HG03442 (cell line): ENCODE data around the gene KIRREL1.

ENCODE experiments used
- ATAC-seq: cut with Tn5 transposase; IDR thresholded peaks from one replicate; pipeline ENCODE4 v1.9.1; 2021; ENCODE audit warnings: mild to moderate bottlenecking, moderate library complexity; ENCODE audit not compliant: unreplicated experiment

The KIRREL1 gene

DNA sequence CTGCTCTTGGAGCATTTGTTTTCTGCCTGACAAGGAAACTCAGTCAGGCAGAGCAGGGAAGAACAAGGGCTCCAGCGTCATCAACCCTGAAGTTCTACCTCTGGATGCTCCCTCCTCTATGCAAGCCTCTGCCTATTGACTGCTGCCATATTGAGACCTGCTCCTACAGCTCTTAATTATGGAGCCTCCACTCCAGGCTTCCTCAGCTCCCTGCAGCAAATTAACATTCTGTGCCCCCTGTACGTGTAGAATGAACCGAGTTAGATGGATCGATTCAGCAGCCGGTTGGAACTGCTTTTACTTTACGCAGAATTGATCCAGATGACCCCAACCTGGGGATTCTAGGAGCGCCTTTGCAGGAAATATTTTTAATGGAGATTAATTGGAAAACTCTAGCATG, 68.7 kb downstream of the KIRREL1 start:
- no peak for ATAC-seq

- ATAC-seq = no peak
These were observed 74.2 kb downstream of the KIRREL1 start for GRCh38 chr1:158067662-158068061.

DNA sequence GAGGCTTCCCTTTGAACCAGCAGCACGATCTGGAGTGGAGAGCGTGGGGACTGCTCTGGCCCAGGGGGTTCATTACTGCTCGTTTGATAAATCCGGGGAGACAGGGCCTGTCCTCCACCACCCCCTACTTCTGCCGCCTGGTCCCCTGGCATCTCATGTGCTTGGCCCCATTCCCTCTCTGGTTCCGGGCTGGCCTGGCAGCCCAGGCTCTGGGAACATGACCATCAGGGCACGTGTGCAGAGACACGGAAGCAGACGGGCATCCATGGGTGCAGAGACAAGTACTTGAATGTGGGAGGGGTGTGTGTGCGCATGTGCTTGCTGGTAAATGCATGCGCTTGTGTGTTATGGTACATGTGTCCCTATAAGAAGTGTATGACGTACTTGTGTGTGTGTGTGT, 75.5 kb downstream of the KIRREL1 start:
- no peak for ATAC-seq

GRCh38 chr1:158071138-158071537, 77.7 kb downstream of the KIRREL1 start:
- no peak for ATAC-seq

DNA sequence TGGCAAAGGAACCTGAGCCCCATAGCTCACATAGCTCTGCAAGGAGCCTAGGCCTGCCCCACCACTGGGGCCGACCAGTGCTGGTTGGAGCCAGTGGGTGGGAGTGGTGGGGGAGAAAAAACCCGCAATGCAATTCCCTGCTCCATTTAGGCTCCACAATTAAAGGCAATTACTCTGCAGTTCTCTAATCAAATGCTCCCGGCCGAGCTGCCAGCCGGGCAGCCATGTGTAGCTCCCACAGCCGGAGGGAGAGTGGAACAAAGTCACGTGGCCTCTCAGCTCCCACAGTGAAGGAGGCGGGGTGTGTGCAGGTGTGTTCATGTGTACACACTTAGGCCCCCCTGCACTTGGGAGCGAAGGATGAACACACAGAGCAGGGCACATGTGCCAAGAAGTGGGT, 81.6 kb downstream of the KIRREL1 start:
- ATAC-seq = no peak

- ATAC-seq = no peak
These were observed 83.0 kb downstream of the KIRREL1 start for GRCh38 chr1:158076441-158076840.

- no peak for ATAC-seq
These were observed 84.2 kb downstream of the KIRREL1 start for GRCh38 chr1:158077411-158078256.

- no peak for ATAC-seq
These were observed 85.2 kb downstream of the KIRREL1 start for GRCh38 chr1:158078569-158079080.

DNA sequence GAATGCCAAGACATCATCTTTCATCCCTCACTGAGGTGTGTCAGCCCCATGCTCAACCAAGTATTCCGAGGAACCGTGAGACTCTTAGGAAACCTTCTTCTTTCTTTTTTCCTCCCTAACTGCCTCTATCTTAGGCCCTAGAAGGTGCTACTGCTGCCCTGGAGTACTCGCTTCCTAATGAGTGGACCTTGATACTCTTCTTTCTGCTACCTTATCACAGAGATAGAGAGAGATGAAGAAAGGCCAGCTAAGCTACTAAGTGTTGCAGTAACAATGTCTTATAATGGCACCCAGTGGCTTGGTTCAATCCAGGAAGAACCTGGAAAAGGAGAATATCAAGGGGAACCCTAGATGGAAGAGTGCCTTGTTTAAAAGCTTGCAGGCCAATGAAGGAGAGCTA, 86.6 kb downstream of the KIRREL1 start:
- ATAC-seq = no peak

GRCh38 chr1:158084336-158084735, 90.9 kb downstream of the KIRREL1 start:
- no peak for ATAC-seq

GRCh38 chr1:158084747-158085146, 91.3 kb downstream of the KIRREL1 start:
- no peak for ATAC-seq

DNA sequence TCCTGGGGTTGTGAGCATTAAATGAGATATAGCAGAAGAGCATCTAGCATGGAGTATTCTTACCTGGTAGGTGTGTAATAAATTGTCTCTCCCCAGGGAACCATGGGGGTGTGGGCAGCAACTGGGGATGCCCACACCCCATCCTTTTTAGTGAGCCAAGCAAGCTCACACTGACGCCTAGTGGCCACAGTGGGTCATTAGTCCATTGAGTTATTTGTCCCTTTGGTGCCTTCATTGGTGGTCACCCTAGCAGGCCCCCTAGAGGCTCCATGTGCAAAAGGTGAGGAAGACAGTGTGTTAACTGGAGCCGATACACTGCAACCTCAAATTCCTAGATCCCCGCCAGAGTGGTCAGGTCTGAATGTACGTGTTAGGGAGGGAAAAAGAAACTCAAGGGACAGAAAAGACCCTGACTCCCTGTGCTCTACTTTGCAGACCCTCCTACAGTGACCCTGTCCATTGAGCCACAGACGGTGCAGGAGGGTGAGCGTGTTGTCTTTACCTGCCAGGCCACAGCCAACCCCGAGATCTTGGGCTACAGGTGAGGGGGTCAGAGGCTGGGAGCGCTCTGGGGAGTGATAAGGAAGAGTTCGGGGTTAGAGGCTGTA, 94.0 kb downstream of the KIRREL1 start:
- ATAC-seq = peak; percentile 79

- ATAC-seq = no peak
These were observed 96.0 kb downstream of the KIRREL1 start for GRCh38 chr1:158089476-158089875.

DNA sequence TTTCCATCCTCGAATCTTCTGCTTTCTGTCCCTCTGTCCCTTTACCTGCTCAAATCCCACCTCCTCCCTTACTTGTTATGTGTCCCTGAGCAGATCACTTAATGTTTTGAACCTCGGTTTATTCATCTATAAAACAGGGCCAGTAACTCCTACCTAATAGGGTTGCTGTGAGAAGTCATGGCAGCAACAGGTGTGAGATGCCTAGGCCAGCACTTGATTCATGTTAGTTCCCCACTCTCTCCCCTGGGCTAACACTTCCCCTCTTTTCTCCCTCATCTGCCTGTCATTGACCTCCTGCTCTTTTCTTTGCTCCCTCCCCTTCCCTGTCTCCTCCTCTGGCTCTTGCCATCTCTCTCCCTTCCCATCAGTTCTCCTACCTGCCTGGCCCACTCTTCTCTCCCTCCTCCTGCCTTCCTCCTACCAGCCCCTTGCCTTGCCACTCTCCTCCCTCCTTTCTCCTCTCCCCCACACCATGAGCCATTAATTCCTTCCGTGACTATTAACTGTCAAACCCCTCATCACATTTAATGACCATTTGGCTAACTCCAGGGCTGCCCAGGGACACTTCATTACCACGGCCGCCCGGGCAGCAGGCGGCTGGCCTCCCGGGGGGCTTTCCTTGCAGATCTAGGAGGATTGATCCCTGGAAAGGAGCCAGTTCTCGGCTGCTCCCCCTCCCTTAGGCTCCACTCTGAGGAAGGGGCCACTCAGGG, 96.6 kb downstream of the KIRREL1 start:
- ATAC-seq = no peak

DNA sequence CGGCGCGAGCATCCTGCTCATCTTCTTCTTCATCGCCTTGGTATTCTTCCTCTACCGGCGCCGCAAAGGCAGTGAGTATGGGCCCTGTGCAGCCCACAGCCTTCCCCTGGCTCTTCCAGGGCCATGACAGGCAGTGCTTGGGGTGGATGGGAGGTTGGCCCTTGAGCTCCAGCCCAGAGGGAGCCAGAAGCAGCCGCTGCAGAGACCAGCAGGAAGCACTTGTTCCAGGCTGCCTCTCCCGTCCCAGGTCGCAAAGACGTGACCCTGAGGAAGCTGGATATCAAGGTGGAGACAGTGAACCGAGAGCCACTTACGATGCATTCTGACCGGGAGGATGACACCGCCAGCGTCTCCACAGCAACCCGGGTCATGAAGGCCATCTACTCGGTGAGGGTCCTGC, 99.9 kb downstream of the KIRREL1 start:
- ATAC-seq = no peak

GRCh38 chr1:158094571-158094970, 101.1 kb downstream of the KIRREL1 start:
- no peak for ATAC-seq

DNA sequence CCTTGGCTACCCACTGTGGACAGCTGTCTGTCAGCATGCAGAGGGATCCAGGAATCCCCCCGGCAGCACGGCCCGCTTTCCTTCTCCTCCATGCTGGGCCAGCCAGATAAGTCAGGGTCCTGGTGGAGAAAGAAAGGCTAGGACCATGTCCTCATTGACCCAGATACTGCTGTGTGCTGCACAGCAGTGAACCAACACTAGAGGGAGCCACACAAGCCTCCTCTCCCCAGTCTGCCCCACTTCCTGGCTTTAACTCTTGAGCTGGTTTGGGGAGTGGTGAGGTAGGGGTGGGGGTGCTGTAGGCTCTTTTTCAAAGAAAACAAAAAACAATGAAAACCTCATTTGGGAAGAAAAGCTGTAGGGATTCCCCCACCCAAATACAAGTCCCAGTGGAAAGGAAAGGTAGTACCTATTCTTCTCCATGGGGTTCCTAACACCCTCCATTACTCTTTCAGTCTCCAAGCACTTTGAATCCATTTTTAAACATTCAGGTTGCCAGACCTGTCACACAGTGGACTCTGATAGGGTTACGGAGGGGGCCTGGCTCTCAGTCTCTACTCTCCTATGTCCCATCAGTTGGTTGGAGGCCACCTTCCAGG, 102.4 kb downstream of the KIRREL1 start:
- ATAC-seq = no peak

- ATAC-seq = no peak
These were observed 104.8 kb downstream of the KIRREL1 start for GRCh38 chr1:158098256-158098655.

GRCh38 chr1:158099185-158099584, 105.7 kb downstream of the KIRREL1 start:
- no peak for ATAC-seq

GRCh38 chr1:158100498-158100897, 107.1 kb downstream of the KIRREL1 start:
- ATAC-seq = no peak

GRCh38 chr1:158101455-158101854, 108.0 kb downstream of the KIRREL1 start:
- no peak for ATAC-seq
